Kasumi-1 (cell line): ENCODE measurements around the gene ITIH3.

Experiments
- DNase-seq, 2 experiments: peaks; one replicate each; lab custom pipeline; 2025; lab: John Stamatoyannopoulos, UW

ITIH3 gene

GRCh38 chr3:52779011-52779836, 15.4 kb upstream of the ITIH3 start:
- peak; percentile 54 to 74 for DNase-seq

- no peak for DNase-seq
Measured at GRCh38 chr3:52779837-52780585, 14.6 kb upstream of the ITIH3 start.

GRCh38 chr3:52781741-52782140, 12.9 kb upstream of the ITIH3 start:
- DNase-seq = no peak

GRCh38 chr3:52782412-52783210, 12.0 kb upstream of the ITIH3 start:
- no peak for DNase-seq

- no peak for DNase-seq
Measured at GRCh38 chr3:52783211-52783555, 11.4 kb upstream of the ITIH3 start.

- no peak for DNase-seq
Measured at GRCh38 chr3:52784021-52784621, 10.5 kb upstream of the ITIH3 start.

GRCh38 chr3:52784931-52785590, 9.5 kb upstream of the ITIH3 start:
- DNase-seq = no peak

- DNase-seq = no peak
Measured at GRCh38 chr3:52786330-52787215, 8.0 kb upstream of the ITIH3 start.

GRCh38 chr3:52787246-52787645, 7.3 kb upstream of the ITIH3 start:
- DNase-seq = no peak

- DNase-seq = no peak
Measured at GRCh38 chr3:52787672-52788625, 6.6 kb upstream of the ITIH3 start.

GRCh38 chr3:52788890-52789745, 5.5 kb upstream of the ITIH3 start:
- DNase-seq = no peak

GRCh38 chr3:52789746-52790040, 4.9 kb upstream of the ITIH3 start:
- no peak for DNase-seq

- no peak for DNase-seq
Measured at GRCh38 chr3:52790337-52790736, 4.3 kb upstream of the ITIH3 start.

- DNase-seq = no peak
Measured at GRCh38 chr3:52790741-52791140, 3.9 kb upstream of the ITIH3 start.

- no peak for DNase-seq
Measured at GRCh38 chr3:52791366-52791765, 3.2 kb upstream of the ITIH3 start.

- DNase-seq = no peak
Measured at GRCh38 chr3:52791928-52792327, 2.7 kb upstream of the ITIH3 start.

GRCh38 chr3:52792413-52792812, 2.2 kb upstream of the ITIH3 start:
- no peak for DNase-seq

GRCh38 chr3:52792961-52793695, 1.5 kb upstream of the ITIH3 start:
- no peak for DNase-seq
